Lower lobe of right lung (tissue), 2 donors: Measurements from ENCODE around the gene LAP3. TPM values are rescaled to one million over a fixed set of nuclear protein-coding genes. Genes with fewer than 3 reads are reported as not detected.
"Not testable (repeated sequence)": the region's sequence is repeated elsewhere in the genome, so short reads cannot be mapped to it uniquely, and the experiment has no call there.

Experiments
- ATAC-seq, 2 donors: fragments of 200-7000 bp; cut with Tn5 transposase; one replicate each; pipeline ENCODE4 v1.9.1; 2020 to 2022; ENCODE audit warnings: mild to moderate bottlenecking in 2 of 2, moderate library complexity in 2 of 2
- DNase-seq: peaks from one replicate; pipeline ENCODE4 v3.0.0-alpha.2; 2020
- H3K27ac ChIP-seq: fragments of 200-600 bp; one replicate; pipeline ENCODE4 v1.8.0; 2022
- H3K27me3 ChIP-seq: fragments of 200-600 bp; one replicate; pipeline ENCODE4 v1.8.0; 2022; ENCODE audit warnings: low read depth
- H3K36me3 ChIP-seq: fragments of 200-600 bp; one replicate; pipeline ENCODE4 v1.8.0; 2022; ENCODE audit warnings: mild to moderate bottlenecking
- H3K4me1 ChIP-seq: fragments of 200-600 bp; one replicate; pipeline ENCODE4 v1.8.0; 2022
- H3K4me3 ChIP-seq: fragments of 200-600 bp; one replicate; pipeline ENCODE4 v1.8.0; 2022; ENCODE audit warnings: mild to moderate bottlenecking
- H3K9me3 ChIP-seq: fragments of 200-600 bp; one replicate; pipeline ENCODE4 v1.8.0; 2022
- intact Hi-C: fragments of 100-400 bp; cut with DNase I; formaldehyde crosslinking; loops from one replicate; pipeline ENCODE4 v1.11.0; 2022
- total RNA-seq: library from RNA; stranded (reverse); fragmentation: NEBNext Ultra II Directional; extraction: Animal tissue kit (Norgen Biotek cat#: 25700); gene quantifications from one replicate; pipeline ENCODE4 v1.2.1, GENCODE V29; 2021
- TF ChIP-seq, protein P1 (sequence below): fragments of 200-600 bp; IDR thresholded peaks from one replicate; pipeline ENCODE4 v1.8.0; 2022; ENCODE audit warnings: antibody characterized with exemption, mild to moderate bottlenecking
- donor health status: DM: no; HTN: yes; CAD: no; lungs with severe emphysema.

The LAP3 gene
- total RNA-seq, 1 donor from 2014 or later = 125 TPM

- Histone ChIP-seq H3K9me3 (no peaks in the 10 kb centered on the region), H3K27ac (no peak overlapping the region), H3K36me3 (no peaks in the 10 kb centered on the region), H3K27me3 (no peaks in the 10 kb centered on the region), H3K4me1 (no peaks in the 10 kb centered on the region), H3K4me3 (no peak overlapping the region)
- no peak for DNase-seq
- TF ChIP-seq, protein P1, sequence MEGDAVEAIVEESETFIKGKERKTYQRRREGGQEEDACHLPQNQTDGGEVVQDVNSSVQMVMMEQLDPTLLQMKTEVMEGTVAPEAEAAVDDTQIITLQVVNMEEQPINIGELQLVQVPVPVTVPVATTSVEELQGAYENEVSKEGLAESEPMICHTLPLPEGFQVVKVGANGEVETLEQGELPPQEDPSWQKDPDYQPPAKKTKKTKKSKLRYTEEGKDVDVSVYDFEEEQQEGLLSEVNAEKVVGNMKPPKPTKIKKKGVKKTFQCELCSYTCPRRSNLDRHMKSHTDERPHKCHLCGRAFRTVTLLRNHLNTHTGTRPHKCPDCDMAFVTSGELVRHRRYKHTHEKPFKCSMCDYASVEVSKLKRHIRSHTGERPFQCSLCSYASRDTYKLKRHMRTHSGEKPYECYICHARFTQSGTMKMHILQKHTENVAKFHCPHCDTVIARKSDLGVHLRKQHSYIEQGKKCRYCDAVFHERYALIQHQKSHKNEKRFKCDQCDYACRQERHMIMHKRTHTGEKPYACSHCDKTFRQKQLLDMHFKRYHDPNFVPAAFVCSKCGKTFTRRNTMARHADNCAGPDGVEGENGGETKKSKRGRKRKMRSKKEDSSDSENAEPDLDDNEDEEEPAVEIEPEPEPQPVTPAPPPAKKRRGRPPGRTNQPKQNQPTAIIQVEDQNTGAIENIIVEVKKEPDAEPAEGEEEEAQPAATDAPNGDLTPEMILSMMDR = no peak
- intact Hi-C loops = no loop called here
- no peak for ATAC-seq
Measured at GRCh38 chr4:17535906-17536305, 41.1 kb upstream of the LAP3 start.

- H3K9me3 ChIP-seq, ATAC-seq, H3K4me3 ChIP-seq, H3K4me1 ChIP-seq, H3K27ac ChIP-seq, H3K27me3 ChIP-seq, intact Hi-C loops, DNase-seq, H3K36me3 ChIP-seq: not testable (repeated sequence)
Measured at GRCh38 chr4:17537060-17537459, 39.9 kb upstream of the LAP3 start.

DNA sequence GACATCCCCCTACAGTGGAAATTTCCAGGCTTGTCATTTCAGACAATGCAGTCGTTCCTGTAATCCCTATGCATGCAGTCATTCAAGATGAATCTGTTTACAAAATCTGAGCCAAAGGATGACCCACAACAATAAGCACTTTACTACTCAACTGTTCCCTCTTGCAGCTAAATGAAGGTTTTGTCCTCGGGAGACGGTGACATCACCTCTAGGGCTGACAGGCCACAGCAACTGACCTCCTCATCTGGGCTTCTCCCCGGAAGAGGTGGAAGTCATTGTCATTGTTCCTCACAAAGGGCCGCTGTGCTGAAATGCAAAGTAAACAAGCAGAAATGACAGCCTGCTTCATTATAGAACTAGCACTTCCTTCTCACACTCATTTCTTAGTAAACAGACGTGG lies 32.8 kb upstream of the LAP3 start:
- intact Hi-C loops = no loop called here
- Histone ChIP-seq H3K4me1 (no peaks in the 10 kb centered on the region), H3K27ac (no peak overlapping the region), H3K4me3 (no peak overlapping the region), H3K9me3 (no peaks in the 10 kb centered on the region), H3K36me3 (no peaks in the 10 kb centered on the region), H3K27me3 (no peaks in the 10 kb centered on the region)
- peak in 1 of 2 donors; percentile 20 for ATAC-seq
- no peak for DNase-seq
- TF ChIP-seq, protein P1 = no peak

- Histone ChIP-seq H3K9me3 (no peaks in the 10 kb centered on the region), H3K36me3 (no peaks in the 10 kb centered on the region), H3K27ac (no peak overlapping the region), H3K4me3 (no peak overlapping the region), H3K4me1 (no peaks in the 10 kb centered on the region), H3K27me3 (no peaks in the 10 kb centered on the region)
- TF ChIP-seq, protein P1 = no peak
- intact Hi-C loops = no loop called here
- DNase-seq = no peak
- no peak for ATAC-seq
Measured at GRCh38 chr4:17544831-17545234, 32.2 kb upstream of the LAP3 start.

DNA sequence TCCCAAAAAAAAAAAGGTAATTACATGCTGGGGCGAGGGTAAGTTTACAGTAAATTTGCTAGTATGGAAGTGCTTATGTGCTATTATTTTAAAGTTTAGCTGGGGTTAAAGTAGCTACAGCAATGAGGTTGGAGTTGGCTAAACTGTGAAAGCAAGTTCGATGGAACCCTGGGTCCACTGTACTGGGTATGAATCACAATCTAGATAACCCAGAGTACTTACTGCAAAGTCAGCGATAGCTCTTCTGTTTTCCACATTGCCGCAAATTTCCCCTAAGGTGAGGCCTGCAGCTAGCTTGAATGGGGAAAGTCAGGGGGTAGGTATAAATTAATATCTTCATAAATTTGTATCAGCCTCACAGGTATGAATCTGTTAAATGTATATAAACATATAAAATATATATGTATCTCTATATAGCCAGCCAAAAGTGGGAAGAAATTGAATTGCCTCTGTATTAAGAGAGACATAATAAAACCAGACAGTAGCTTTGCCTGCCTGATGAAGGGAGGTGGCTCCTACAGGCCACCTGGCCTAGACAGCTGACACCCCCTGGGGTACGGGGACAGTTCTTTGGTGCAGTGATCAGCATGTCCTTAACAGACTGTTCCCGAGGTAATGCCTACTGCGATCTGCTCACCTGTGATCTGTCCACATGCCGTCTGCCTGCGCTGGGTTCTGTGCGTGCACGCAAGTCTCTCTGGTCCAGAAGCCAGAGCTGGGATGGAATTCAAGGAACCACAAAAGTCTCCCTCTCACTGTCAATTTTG lies 31.4 kb upstream of the LAP3 start:
- TF ChIP-seq, protein P1 = no peak
- no peak for ATAC-seq
- no peaks in the 10 kb centered on the region for H3K36me3 ChIP-seq

GRCh38 chr4:17546222-17546621 lies 30.8 kb upstream of the LAP3 start:
- Histone ChIP-seq H3K4me1 (no peaks in the 10 kb centered on the region), H3K27ac (no peak overlapping the region), H3K4me3 (no peak overlapping the region), H3K27me3 (no peaks in the 10 kb centered on the region), H3K9me3 (no peaks in the 10 kb centered on the region), H3K36me3 (no peaks in the 10 kb centered on the region)
- intact Hi-C loops = no loop called here
- TF ChIP-seq, protein P1 = no peak
- DNase-seq (no peak), ATAC-seq (peak in 1 of 2 donors; percentile 43)

More for the DNA sequence above, 31.4 kb upstream of the LAP3 start:
- Histone ChIP-seq H3K27ac (no peak overlapping the region), H3K4me1 (no peaks in the 10 kb centered on the region), H3K27me3 (no peaks in the 10 kb centered on the region), H3K9me3 (no peaks in the 10 kb centered on the region), H3K4me3 (no peak overlapping the region)
- intact Hi-C loops = no loop called here
- no peak for DNase-seq
